Measurements from ENCODE around the gene ALK. TPM values are rescaled to one million over a fixed set of nuclear protein-coding genes. Genes with fewer than 3 reads are reported as not detected.

ALK gene
- total RNA-seq, 1 donor from 2014 or later, result 0.14 TPM

DNA sequence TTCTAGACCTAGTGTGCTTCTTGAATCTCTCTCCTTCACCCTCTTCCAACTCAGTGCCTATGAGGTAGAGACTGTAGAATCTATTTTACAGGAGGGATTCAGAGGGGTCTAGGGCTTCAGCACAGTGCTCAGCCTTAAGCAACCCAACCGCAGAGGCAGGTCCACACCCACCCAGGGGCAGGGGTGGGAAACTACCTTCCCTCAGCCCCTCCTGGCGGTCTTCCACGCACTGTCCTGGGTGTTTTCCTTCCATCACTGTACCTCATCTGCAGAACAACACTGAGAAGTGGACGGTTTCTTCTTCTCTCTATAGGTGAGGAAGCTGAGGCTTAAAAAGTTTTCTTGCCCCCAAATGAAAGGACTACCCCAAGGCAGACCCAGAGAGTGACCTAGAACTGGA, 222.3 kb downstream of the ALK start:
- Histone ChIP-seq H3K27ac (replicated peaks) (no peak overlapping the region), H3K4me3 (no peak overlapping the region)

DNA sequence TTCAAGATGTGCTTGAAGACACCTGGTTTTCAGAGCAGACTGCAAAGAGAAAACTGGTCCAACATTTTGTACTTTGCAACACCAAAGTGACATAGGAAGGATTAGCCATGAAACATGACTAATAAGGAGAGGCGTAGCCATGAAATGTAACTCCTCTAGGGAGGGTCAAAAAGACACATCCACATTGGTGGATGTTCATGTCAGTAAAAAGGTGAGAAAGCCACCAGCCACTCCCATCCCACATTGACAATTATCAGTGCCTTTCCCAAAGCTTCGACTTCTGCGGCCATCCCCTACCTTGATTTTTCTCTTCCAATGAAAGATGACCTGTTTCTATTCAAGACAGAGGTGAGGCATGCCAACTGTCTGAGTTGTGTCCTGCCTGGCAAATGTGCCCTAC, 223.2 kb downstream of the ALK start:
- H3K4me3 ChIP-seq, result no peak overlapping the region
- intact Hi-C loops (cut with micrococcal nuclease), result no loop called here
- H3K4me1 ChIP-seq, result no peaks in the 10 kb centered on the region
- no peak for DNase-seq
- no peak overlapping the region for H3K27ac ChIP-seq (replicated peaks)
- no peak for TF ChIP-seq CTCF (IDR thresholded peaks at IDR 0.05; ENCODE audit: borderline replicate concordance)
- H3K36me3 ChIP-seq, result no peaks in the 10 kb centered on the region
- no peaks in the 10 kb centered on the region for H3K9me3 ChIP-seq (replicated peaks)
- H3K27me3 ChIP-seq (ENCODE audit: low read depth), result peaks cover 6% of the 10 kb centered on the region

More for the DNA sequence above, 222.3 kb downstream of the ALK start:
- TF ChIP-seq CTCF (IDR thresholded peaks at IDR 0.05; ENCODE audit: borderline replicate concordance), result no peak
- Histone ChIP-seq H3K4me1 (no peaks in the 10 kb centered on the region), H3K27me3 (ENCODE audit: low read depth) (peaks cover 6% of the 10 kb centered on the region), H3K36me3 (no peaks in the 10 kb centered on the region), H3K9me3 (replicated peaks) (no peaks in the 10 kb centered on the region)
- intact Hi-C loops (cut with micrococcal nuclease), result no loop called here
- DNase-seq, result no peak

DNA sequence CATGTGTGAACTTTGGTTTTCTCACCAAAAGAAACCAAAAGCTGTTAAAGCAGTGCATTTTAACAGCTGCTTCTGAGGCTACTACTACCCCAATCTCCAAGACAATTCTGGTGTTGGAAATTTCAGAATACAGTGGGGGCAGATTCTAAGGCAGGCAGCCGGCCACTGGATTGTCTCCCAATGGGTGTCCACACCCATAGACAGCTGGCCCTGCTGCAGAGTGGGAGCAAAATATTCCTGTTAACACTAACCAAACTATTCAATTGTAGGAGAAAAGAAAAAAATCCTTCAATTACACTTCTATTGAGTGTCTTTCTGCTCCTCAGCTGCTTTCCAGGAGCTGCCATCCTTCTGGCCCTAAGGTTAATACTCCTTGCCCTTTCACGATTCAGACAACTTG, 223.7 kb downstream of the ALK start:
- no peaks in the 10 kb centered on the region for H3K36me3 ChIP-seq
- TF ChIP-seq CTCF (IDR thresholded peaks at IDR 0.05; ENCODE audit: borderline replicate concordance), result no peak
- no peak overlapping the region for H3K4me3 ChIP-seq
- H3K27ac ChIP-seq (replicated peaks), result no peak overlapping the region
- no peak for DNase-seq
- no peaks in the 10 kb centered on the region for H3K9me3 ChIP-seq (replicated peaks)
- intact Hi-C loops (cut with micrococcal nuclease), result no loop called here
- peaks cover 8% of the 10 kb centered on the region for H3K27me3 ChIP-seq (ENCODE audit: low read depth)
- H3K4me1 ChIP-seq, result no peaks in the 10 kb centered on the region

- no peak for DNase-seq
- Histone ChIP-seq H3K27me3 (ENCODE audit: low read depth) (peaks cover 13% of the 10 kb centered on the region), H3K4me3 (no peak overlapping the region), H3K9me3 (replicated peaks) (no peaks in the 10 kb centered on the region), H3K27ac (replicated peaks) (no peak overlapping the region), H3K36me3 (no peaks in the 10 kb centered on the region), H3K4me1 (no peaks in the 10 kb centered on the region)
- no peak for TF ChIP-seq CTCF (IDR thresholded peaks at IDR 0.05; ENCODE audit: borderline replicate concordance)
- intact Hi-C loops (cut with micrococcal nuclease), result no loop called here
These were observed 224.2 kb downstream of the ALK start for GRCh38 chr2:29697181-29697580.

DNA sequence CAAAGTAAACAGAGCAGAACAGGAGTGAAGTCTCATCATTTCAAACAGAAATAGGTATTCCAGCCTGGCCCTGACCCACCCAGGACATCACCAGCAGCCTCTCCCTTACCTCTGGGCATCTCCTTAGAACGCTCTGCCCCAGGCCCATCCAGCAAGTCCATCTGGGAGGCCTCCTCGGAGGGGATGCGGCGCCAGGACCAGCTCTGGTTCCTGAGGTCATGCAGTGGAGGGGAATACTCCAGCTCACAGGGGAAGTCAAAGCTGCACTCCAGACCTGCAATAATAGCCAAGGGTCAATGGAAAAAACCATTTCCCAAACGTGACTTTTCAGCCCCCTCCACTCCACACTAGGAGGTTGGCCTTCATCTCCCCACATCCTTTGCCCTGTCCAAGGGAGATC, 226.6 kb downstream of the ALK start:
- TF ChIP-seq CTCF (IDR thresholded peaks at IDR 0.05; ENCODE audit: borderline replicate concordance), result no peak
- no peaks in the 10 kb centered on the region for H3K4me1 ChIP-seq
- DNase-seq, result no peak
- no peaks in the 10 kb centered on the region for H3K9me3 ChIP-seq (replicated peaks)
- no peaks in the 10 kb centered on the region for H3K36me3 ChIP-seq
- no peak overlapping the region for H3K4me3 ChIP-seq
- peaks cover 30% of the 10 kb centered on the region for H3K27me3 ChIP-seq (ENCODE audit: low read depth)
- intact Hi-C loops (cut with micrococcal nuclease), result no loop called here
- no peak overlapping the region for H3K27ac ChIP-seq (replicated peaks)

All from left ventricle myocardium inferior (tissue), 1 donor.